Endodermal cell (in vitro differentiated cells): Measurements from ENCODE around the gene CERS2. TPM values are rescaled to one million over a fixed set of nuclear protein-coding genes. Genes with fewer than 3 reads are reported as not detected.

Source experiments
- DNase-seq: peaks from one replicate; pipeline ENCODE4 v3.0.0-alpha.2; 2017
- H3K27ac ChIP-seq: 2 replicates; pipeline ENCODE4 v1.5.1; 2013; ENCODE audit warnings: mild to moderate bottlenecking, low read depth, low read length, moderate library complexity
- H3K27me3 ChIP-seq: 2 replicates; pipeline ENCODE4 v1.6.1; 2013; ENCODE audit warnings: mild to moderate bottlenecking, low read length, moderate library complexity; ENCODE audit not compliant: insufficient read depth, control insufficient read depth, poor library complexity, severe bottlenecking
- H3K36me3 ChIP-seq: 2 replicates; pipeline ENCODE4 v1.7.0; 2013; ENCODE audit warnings: mild to moderate bottlenecking, low read length, moderate library complexity; ENCODE audit not compliant: control insufficient read depth, insufficient read depth
- H3K4me1 ChIP-seq: one replicate; pipeline ENCODE4 v1.7.0; 2013; ENCODE audit warnings: low read length; ENCODE audit not compliant: control insufficient read depth, insufficient read depth
- H3K4me3 ChIP-seq: 2 replicates; pipeline ENCODE4 v1.5.1; 2013; ENCODE audit warnings: mild to moderate bottlenecking, low read length, moderate library complexity
- H3K9ac ChIP-seq: 2 replicates; pipeline ENCODE4 v1.6.1; 2013; ENCODE audit warnings: mild to moderate bottlenecking, low read length, moderate library complexity; ENCODE audit not compliant: poor library complexity, severe bottlenecking; ENCODE audit errors: extremely low read depth
- H3K9me3 ChIP-seq: 2 replicates; pipeline ENCODE4 v1.6.1; 2013; ENCODE audit warnings: mild to moderate bottlenecking, low read length, moderate library complexity; ENCODE audit not compliant: control insufficient read depth
- H3K27ac Mint-ChIP-seq: 2 replicates; pipeline ENCODE4 v1.8.0; 2020; ENCODE audit warnings: mixed read lengths
- H3K27me3 Mint-ChIP-seq: 2 replicates; pipeline ENCODE4 v1.8.0; 2021; ENCODE audit warnings: mild to moderate bottlenecking, mixed read lengths; ENCODE audit not compliant: insufficient read depth
- H3K36me3 Mint-ChIP-seq: 2 replicates; pipeline ENCODE4 v1.8.0; 2020; ENCODE audit warnings: low read depth, mixed read lengths
- H3K4me1 Mint-ChIP-seq: 2 replicates; pipeline ENCODE4 v1.8.0; 2020; ENCODE audit warnings: mixed read lengths
- H3K4me3 Mint-ChIP-seq: 2 replicates; pipeline ENCODE4 v1.8.0; 2020; ENCODE audit warnings: mild to moderate bottlenecking, moderate library complexity, mixed read lengths
- H3K9me3 Mint-ChIP-seq: 2 replicates; pipeline ENCODE4 v1.8.0; 2020; ENCODE audit warnings: mild to moderate bottlenecking, mixed read lengths
- CTCF ChIP-seq: fragments of 200-600 bp; sonication (generic); conservative IDR thresholded peaks from 2 replicates; pipeline ENCODE4 v1.5.0; 2021; ENCODE audit warnings: antibody characterized with exemption, mild to moderate bottlenecking
- WGBS, 2 experiments: methylation state at CpG; one replicate each; pipeline versions ENCODE4 v1.1.5 to v1.1.7; 2013; ENCODE audit warnings: missing lambda C conversion rate in 2 of 2, mixed read lengths in 1 of 2; ENCODE audit not compliant: insufficient coverage in 1 of 2, insufficient read length in 1 of 2; 5-methylcytosine and 5-hydroxymethylcytosine counted together
- total RNA-seq, 2 donors: library from RNA; stranded (reverse); fragmentation: NEBNext Ultra II Directional in 1 of 2; extraction: Animal tissue kit (Norgen Biotek cat#: 25700) in 1 of 2; gene quantifications; 2 replicates in 1 of 2; 3 replicates in 1 of 2; pipeline ENCODE4 v1.2.1, GENCODE V29; 2021

CERS2 gene
- total RNA-seq, 2 donors from 2014 or later: 143 to 183 TPM

GRCh38 chr1:151012684-151013471 is 38.2 kb upstream of the CERS2 start:
- Histone ChIP-seq H3K4me1 (peaks cover 6% of the 10 kb centered on the region), H3K9me3 (no peaks in the 10 kb centered on the region), H3K27ac (no peak overlapping the region), H3K4me3 (no peak overlapping the region), H3K9ac (no peak overlapping the region), H3K36me3 (no peaks in the 10 kb centered on the region), H3K27me3 (no peaks in the 10 kb centered on the region)
- Mint-ChIP-seq H3K27me3 (no peaks in the 10 kb centered on the region), H3K27ac (no peak overlapping the region), H3K9me3 (no peaks in the 10 kb centered on the region), H3K4me1 (peaks cover 9% of the 10 kb centered on the region), H3K36me3 (no peaks in the 10 kb centered on the region), H3K4me3 (no peak overlapping the region)
- DNase-seq: no peak
- no peak for TF ChIP-seq CTCF
- 93 to 96% methylated on average over 7 to 14 of the region's 14 CpGs for WGBS, 2 experiments

GRCh38 chr1:151011154-151011850 is 36.7 kb upstream of the CERS2 start:
- H3K27me3 Mint-ChIP-seq: no peaks in the 10 kb centered on the region
- Histone ChIP-seq H3K27me3 (no peaks in the 10 kb centered on the region), H3K27ac (no peak overlapping the region), H3K36me3 (no peaks in the 10 kb centered on the region), H3K4me3 (no peak overlapping the region), H3K9ac (no peak overlapping the region), H3K4me1 (peaks cover 9% of the 10 kb centered on the region), H3K9me3 (no peaks in the 10 kb centered on the region)
- no peaks in the 10 kb centered on the region for H3K9me3 Mint-ChIP-seq
- DNase-seq: no peak
- H3K27ac Mint-ChIP-seq: no peak overlapping the region
- H3K36me3 Mint-ChIP-seq: no peaks in the 10 kb centered on the region
- H3K4me1 Mint-ChIP-seq: peaks cover 24% of the 10 kb centered on the region
- no peak overlapping the region for H3K4me3 Mint-ChIP-seq
- 93 to 95% methylated on average over 2 to 4 of the region's 4 CpGs for WGBS, 2 experiments
- TF ChIP-seq CTCF: no peak

- no peaks in the 10 kb centered on the region for H3K36me3 Mint-ChIP-seq
- no peaks in the 10 kb centered on the region for H3K9me3 Mint-ChIP-seq
- Histone ChIP-seq H3K36me3 (no peaks in the 10 kb centered on the region), H3K9me3 (no peaks in the 10 kb centered on the region), H3K9ac (no peak overlapping the region), H3K27ac (no peak overlapping the region), H3K27me3 (no peaks in the 10 kb centered on the region), H3K4me1 (peaks cover 9% of the 10 kb centered on the region), H3K4me3 (no peak overlapping the region)
- WGBS, 2 experiments: 94 to 96% methylated on average over 3 of the region's 3 CpGs
- H3K27ac Mint-ChIP-seq: no peak overlapping the region
- H3K4me3 Mint-ChIP-seq: no peak overlapping the region
- no peak for TF ChIP-seq CTCF
- no peaks in the 10 kb centered on the region for H3K27me3 Mint-ChIP-seq
- H3K4me1 Mint-ChIP-seq: peaks cover 33% of the 10 kb centered on the region
- no peak for DNase-seq
These were observed 35.7 kb upstream of the CERS2 start for GRCh38 chr1:151010346-151010726.
